H9 (cell line): ENCODE measurements around the gene PTGDR. TPM values are rescaled to one million over a fixed set of nuclear protein-coding genes. Genes with fewer than 3 reads are reported as not detected.

ENCODE experiments used
- DNase-seq: peaks from one replicate; pipeline ENCODE4 v3.0.0-alpha.2; 2017
- H2AFZ ChIP-seq: one replicate; pipeline ENCODE4 v1.6.1; 2013; ENCODE audit warnings: mild to moderate bottlenecking, low read length, control low read depth, moderate library complexity
- H2AK5ac ChIP-seq: 2 replicates; pipeline ENCODE4 v1.6.1; 2013; ENCODE audit warnings: low read length, control low read depth, mixed read lengths; ENCODE audit not compliant: insufficient read length
- H2BK120ac ChIP-seq: one replicate; pipeline ENCODE4 v1.6.1; 2013; ENCODE audit warnings: low read depth, mild to moderate bottlenecking, low read length, control low read depth, inconsistent platforms; ENCODE audit not compliant: poor library complexity, severe bottlenecking
- H2BK12ac ChIP-seq: 2 replicates; pipeline ENCODE4 v1.6.1; 2013; ENCODE audit warnings: low read length, control low read depth, mixed read lengths, low read depth; ENCODE audit not compliant: insufficient read length
- H2BK15ac ChIP-seq: 2 replicates; pipeline ENCODE4 v1.6.1; 2013; ENCODE audit warnings: low read depth, low read length, control low read depth
- H2BK20ac ChIP-seq: one replicate; pipeline ENCODE4 v1.6.1; 2013; ENCODE audit warnings: low read depth, mild to moderate bottlenecking, low read length, control low read depth, inconsistent platforms; ENCODE audit not compliant: poor library complexity, severe bottlenecking
- H2BK5ac ChIP-seq: 2 replicates; pipeline ENCODE4 v1.6.1; 2013; ENCODE audit warnings: low read length, control low read depth, mixed read lengths; ENCODE audit not compliant: insufficient read length
- H3K14ac ChIP-seq: 2 replicates; pipeline ENCODE4 v1.6.1; 2013; ENCODE audit warnings: low read length, control low read depth; ENCODE audit not compliant: insufficient read depth
- H3K18ac ChIP-seq: 2 replicates; pipeline ENCODE4 v1.6.1; 2013; ENCODE audit warnings: low read depth, mild to moderate bottlenecking, mixed read lengths, low read length, control low read depth; ENCODE audit not compliant: insufficient read length
- H3K23ac ChIP-seq: 2 replicates; pipeline ENCODE4 v1.6.1; 2013; ENCODE audit warnings: low read length, control low read depth, mixed read lengths, low read depth; ENCODE audit not compliant: insufficient read length
- H3K23me2 ChIP-seq: 2 replicates; pipeline ENCODE4 v1.6.1; 2013; ENCODE audit warnings: low read depth, mild to moderate bottlenecking, mixed read lengths, low read length, control low read depth; ENCODE audit not compliant: insufficient read length, poor library complexity, severe bottlenecking
- H3K27ac ChIP-seq: 2 replicates; pipeline ENCODE4 v1.5.1; 2013; ENCODE audit warnings: low read length, control low read depth, mixed read lengths, low read depth; ENCODE audit not compliant: insufficient read length
- H3K27me3 ChIP-seq: 2 replicates; pipeline ENCODE4 v1.6.1; 2013; ENCODE audit warnings: low read length, control low read depth, inconsistent platforms; ENCODE audit not compliant: insufficient read depth
- H3K4ac ChIP-seq: 2 replicates; pipeline ENCODE4 v1.6.1; 2013; ENCODE audit warnings: low read depth, mild to moderate bottlenecking, control low read depth, inconsistent platforms, low read length, moderate library complexity
- H3K4me1 ChIP-seq: 2 replicates; pipeline ENCODE4 v1.6.1; 2013; ENCODE audit warnings: low read length, control low read depth, inconsistent platforms; ENCODE audit not compliant: insufficient read depth
- H3K4me2 ChIP-seq: 2 replicates; pipeline ENCODE4 v1.6.1; 2013; ENCODE audit warnings: low read length, control low read depth, mixed read lengths; ENCODE audit not compliant: insufficient read length, insufficient read depth
- H3K56ac ChIP-seq: 2 replicates; pipeline ENCODE4 v1.6.1; 2013; ENCODE audit warnings: low read depth, mild to moderate bottlenecking, mixed read lengths, low read length, control low read depth; ENCODE audit not compliant: insufficient read length
- H3K79me1 ChIP-seq: 2 replicates; pipeline ENCODE4 v1.6.1; 2013; ENCODE audit warnings: low read depth, mild to moderate bottlenecking, moderate library complexity, low read length, control low read depth, inconsistent platforms; ENCODE audit not compliant: insufficient read depth, poor library complexity, severe bottlenecking
- H3K79me2 ChIP-seq: 2 replicates; pipeline ENCODE4 v1.6.1; 2013; ENCODE audit warnings: low read length, control low read depth, inconsistent platforms; ENCODE audit not compliant: insufficient read depth
- H3K9ac ChIP-seq: 2 replicates; pipeline ENCODE4 v1.6.1; 2013; ENCODE audit warnings: low read length, control low read depth, mixed read lengths; ENCODE audit not compliant: insufficient read length; ENCODE audit errors: extremely low read depth
- H3K9me3 ChIP-seq: one replicate; pipeline ENCODE4 v1.6.1; 2013; ENCODE audit warnings: low read depth, low read length, inconsistent platforms; ENCODE audit not compliant: control insufficient read depth
- H3T11ph ChIP-seq: one replicate; pipeline ENCODE4 v1.6.1; 2013; ENCODE audit warnings: mild to moderate bottlenecking, low read length, control low read depth, inconsistent platforms
- H4K20me1 ChIP-seq: one replicate; pipeline ENCODE4 v1.6.1; 2013; ENCODE audit not compliant: control insufficient read depth, insufficient read length, insufficient read depth
- H4K5ac ChIP-seq: 2 replicates; pipeline ENCODE4 v1.6.1; 2013; ENCODE audit warnings: low read depth, mild to moderate bottlenecking, mixed read lengths, low read length, control low read depth; ENCODE audit not compliant: insufficient read length
- H4K8ac ChIP-seq: replicated peaks from 2 replicates; pipeline ENCODE4 v1.6.1; 2013; ENCODE audit warnings: low read length, control low read depth, mixed read lengths, low read depth; ENCODE audit not compliant: insufficient read length
- H4K91ac ChIP-seq: 2 replicates; pipeline ENCODE4 v1.6.1; 2013; ENCODE audit warnings: low read depth, mild to moderate bottlenecking, moderate library complexity, mixed read lengths, low read length, control low read depth; ENCODE audit not compliant: insufficient read length
- H3K27ac Mint-ChIP-seq, 3 experiments: 2 replicates in 2 of 3; 3 replicates in 1 of 3; pipeline ENCODE4 v1.8.0; 2020 to 2021; ENCODE audit warnings: mixed read lengths in 3 of 3, mild to moderate bottlenecking in 1 of 3, moderate library complexity in 1 of 3
- H3K27me3 Mint-ChIP-seq: 2 replicates; pipeline ENCODE4 v1.8.0; 2021; ENCODE audit warnings: low read depth, mild to moderate bottlenecking, moderate library complexity, mixed read lengths
- H3K36me3 Mint-ChIP-seq, 3 experiments: 2 replicates in 2 of 3; 3 replicates in 1 of 3; pipeline ENCODE4 v1.8.0; 2020 to 2021; ENCODE audit warnings: low read depth in 3 of 3, mixed read lengths in 3 of 3; ENCODE audit not compliant: insufficient read depth in 1 of 3
- H3K4me1 Mint-ChIP-seq, 2 experiments: 2 replicates each; pipeline ENCODE4 v1.8.0; 2020; ENCODE audit warnings: mixed read lengths in 2 of 2
- H3K4me3 Mint-ChIP-seq, 2 experiments: 2 replicates in 1 of 2; 3 replicates in 1 of 2; pipeline ENCODE4 v1.8.0; 2020 to 2021; ENCODE audit warnings: mild to moderate bottlenecking in 2 of 2, mixed read lengths in 2 of 2, moderate library complexity in 1 of 2
- H3K9me3 Mint-ChIP-seq, 2 experiments: 2 replicates in 1 of 2; 3 replicates in 1 of 2; pipeline ENCODE4 v1.8.0; 2020; ENCODE audit warnings: mild to moderate bottlenecking in 2 of 2, mixed read lengths in 2 of 2, moderate library complexity in 1 of 2
- CTCF ChIP-seq: fragments of 200-600 bp; sonication (generic); conservative IDR thresholded peaks from 3 replicates; pipeline ENCODE4 v1.8.0; 2021; ENCODE audit warnings: antibody characterized with exemption, mild to moderate bottlenecking
- WGBS: extraction: QIAGEN DNeasy Blood & Tissue Kit; methylation state at CpG from one replicate; pipeline ENCODE4 v1.1.7; 2013; ENCODE audit warnings: missing lambda C conversion rate, low lambda C conversion rate, mixed read lengths; ENCODE audit not compliant: insufficient read length; ENCODE audit errors: extremely low coverage; 5-methylcytosine and 5-hydroxymethylcytosine counted together
- total RNA-seq: library from RNA; stranded (reverse); gene quantifications from 2 replicates; pipeline ENCODE4 v1.2.1, GENCODE V29; 2021

Gene PTGDR
- total RNA-seq, 1 experiment from 2014 or later: not detected

- Histone ChIP-seq H3K9ac (no peak overlapping the region), H4K91ac (no peak overlapping the region), H3K27ac (no peak overlapping the region), H4K8ac (no peak overlapping the region), H3K27me3 (peaks cover 24% of the 10 kb centered on the region; the same call in 1 of the 2 replicates), H3K18ac (no peak overlapping the region), H3K4me2 (no peak overlapping the region), H2BK20ac (no peak overlapping the region), H3K4me1 (0 out of 2 replicates have a peak, but pooled peaks cover 2% of the 10 kb centered on the region), H4K5ac (no peak overlapping the region), H2BK12ac (no peak overlapping the region), H2BK120ac (no peak overlapping the region), H4K20me1 (no peaks in the 10 kb centered on the region), H2BK15ac (no peak overlapping the region), H3K23me2 (peaks cover 12% of the 10 kb centered on the region), H3K23ac (no peak overlapping the region), H3K9me3 (no peaks in the 10 kb centered on the region), H3K56ac (no peak overlapping the region), H3T11ph (no peak overlapping the region), H2AFZ (no peak overlapping the region), H3K79me2 (no peaks in the 10 kb centered on the region), H2BK5ac (no peak overlapping the region), H3K4ac (no peak overlapping the region), H3K79me1 (no peaks in the 10 kb centered on the region), H3K14ac (no peak overlapping the region), H2AK5ac (no peak overlapping the region)
- DNase-seq: no peak
- Mint-ChIP-seq H3K27me3 (peaks cover 51% of the 10 kb centered on the region), H3K4me1 (peaks cover 19 to 28% of the 10 kb centered on the region in 2 experiments), H3K4me3 (no peak overlapping the region), H3K36me3 (peaks cover 0 to 3% (median 0%) of the 10 kb centered on the region in 3 experiments; a peak in 2 of 7 replicates), H3K27ac (no peak overlapping the region; a peak in 1 of 7 replicates), H3K9me3 (no peaks in the 10 kb centered on the region)
- no peak for TF ChIP-seq CTCF
- WGBS: no CpG with 5 or more reads among the region's 3 CpGs
Measured at GRCh38 chr14:52310541-52310940, 43.0 kb downstream of the PTGDR start.
